HG03025 (cell line): ENCODE measurements around the gene CCSER1.
"Not testable (repeated sequence)": the region's sequence is repeated elsewhere in the genome, so short reads cannot be mapped to it uniquely, and the experiment has no call there.

Source experiments
- ATAC-seq: cut with Tn5 transposase; IDR thresholded peaks from one replicate; pipeline ENCODE4 v1.9.1; 2021; ENCODE audit warnings: mild to moderate bottlenecking, moderate library complexity; ENCODE audit not compliant: unreplicated experiment, low FRiP score

CCSER1 gene

GRCh38 chr4:90421161-90421560, 294.0 kb downstream of the CCSER1 start:
- ATAC-seq = no peak

GRCh38 chr4:90425893-90426292, 298.7 kb downstream of the CCSER1 start:
- no peak for ATAC-seq

- ATAC-seq = no peak
Measured at GRCh38 chr4:90438522-90438921, 311.3 kb downstream of the CCSER1 start.

- no peak for ATAC-seq
Measured at GRCh38 chr4:90441770-90442169, 314.6 kb downstream of the CCSER1 start.

GRCh38 chr4:90442619-90443018, 315.4 kb downstream of the CCSER1 start:
- no peak for ATAC-seq

GRCh38 chr4:90443231-90443630, 316.0 kb downstream of the CCSER1 start:
- no peak for ATAC-seq

- no peak for ATAC-seq
Measured at GRCh38 chr4:90444904-90445303, 317.7 kb downstream of the CCSER1 start.

GRCh38 chr4:90445380-90445779, 318.2 kb downstream of the CCSER1 start:
- ATAC-seq = no peak

GRCh38 chr4:90449626-90450025, 322.4 kb downstream of the CCSER1 start:
- ATAC-seq = no peak

GRCh38 chr4:90456891-90457290, 329.7 kb downstream of the CCSER1 start:
- ATAC-seq = no peak

- no peak for ATAC-seq
Measured at GRCh38 chr4:90457817-90458216, 330.6 kb downstream of the CCSER1 start.

GRCh38 chr4:90458576-90458975, 331.4 kb downstream of the CCSER1 start:
- ATAC-seq = no peak

- no peak for ATAC-seq
Measured at GRCh38 chr4:90474484-90474883, 347.3 kb downstream of the CCSER1 start.

- no peak for ATAC-seq
Measured at GRCh38 chr4:90476019-90476418, 348.8 kb downstream of the CCSER1 start.

- ATAC-seq = no peak
Measured at GRCh38 chr4:90476586-90476985, 349.4 kb downstream of the CCSER1 start.

GRCh38 chr4:90484894-90485293, 357.7 kb downstream of the CCSER1 start:
- ATAC-seq = not testable (repeated sequence)

GRCh38 chr4:90486346-90486745, 359.2 kb downstream of the CCSER1 start:
- ATAC-seq = no peak

- no peak for ATAC-seq
Measured at GRCh38 chr4:90495211-90495610, 368.0 kb downstream of the CCSER1 start.

- ATAC-seq = no peak
Measured at GRCh38 chr4:90495936-90496335, 368.7 kb downstream of the CCSER1 start.

- ATAC-seq = no peak
Measured at GRCh38 chr4:90498175-90498574, 371.0 kb downstream of the CCSER1 start.

GRCh38 chr4:90503677-90504076, 376.5 kb downstream of the CCSER1 start:
- ATAC-seq = no peak

GRCh38 chr4:90515191-90515590, 388.0 kb downstream of the CCSER1 start:
- no peak for ATAC-seq

GRCh38 chr4:90528551-90528950, 401.4 kb downstream of the CCSER1 start:
- no peak for ATAC-seq
